Liver (tissue), 9 donors: ENCODE data around the gene PEX11G. TPM values are rescaled to one million over a fixed set of nuclear protein-coding genes. Genes with fewer than 3 reads are reported as not detected.

Source experiments
- DNase-seq: peaks from one replicate; pipeline ENCODE4 v3.0.0-alpha.2; 2017; ENCODE audit warnings: low spot score
- H3K27ac ChIP-seq, 2 donors: one replicate each; pipeline ENCODE4 v1.7.0; 2013; ENCODE audit warnings: inconsistent platforms in 2 of 2, low read length in 2 of 2, control low read depth in 1 of 2, low read depth in 1 of 2, mild to moderate bottlenecking in 1 of 2
- H3K27me3 ChIP-seq, 4 donors: one replicate each; pipeline versions ENCODE4 v1.6.1 to v1.7.0; 2013; ENCODE audit warnings: low read length in 3 of 4, inconsistent platforms in 1 of 4, mild to moderate bottlenecking in 1 of 4, moderate library complexity in 1 of 4; ENCODE audit not compliant: control insufficient read depth in 4 of 4, insufficient read depth in 4 of 4
- H3K36me3 ChIP-seq, 4 donors: one replicate each; pipeline versions ENCODE4 v1.6.1 to v1.7.0; 2013; ENCODE audit warnings: low read length in 3 of 4, mild to moderate bottlenecking in 3 of 4, low read depth in 1 of 4, moderate library complexity in 1 of 4; ENCODE audit not compliant: control insufficient read depth in 4 of 4, insufficient read depth in 3 of 4
- H3K4me1 ChIP-seq, 4 donors: one replicate each; pipeline versions ENCODE4 v1.6.1 to v1.7.0; 2013; ENCODE audit warnings: low read length in 3 of 4, mild to moderate bottlenecking in 3 of 4, moderate library complexity in 1 of 4; ENCODE audit not compliant: control insufficient read depth in 4 of 4, insufficient read depth in 4 of 4
- H3K4me3 ChIP-seq, 3 donors: one replicate each; pipeline versions ENCODE4 v1.6.1 to v1.7.0; 2013; ENCODE audit warnings: low read length in 3 of 3, control low read depth in 1 of 3, low read depth in 1 of 3, mild to moderate bottlenecking in 1 of 3
- H3K9ac ChIP-seq, 2 donors: one replicate each; pipeline ENCODE4 v1.7.0; 2013; ENCODE audit warnings: low read length in 2 of 2, mild to moderate bottlenecking in 2 of 2, moderate library complexity in 2 of 2, control low read depth in 1 of 2, low read depth in 1 of 2
- H3K9me3 ChIP-seq, 4 donors: one replicate each; pipeline versions ENCODE4 v1.6.1 to v1.7.0; 2013; ENCODE audit warnings: low read length in 3 of 4; ENCODE audit not compliant: control insufficient read depth in 4 of 4
- GABPA ChIP-seq, 2 donors: IDR thresholded peaks in 1 of 2; conservative IDR thresholded peaks in 1 of 2; 2 replicates each; pipeline ENCODE4 v1.6.1; 2016; ENCODE audit warnings: antibody characterized with exemption in 2 of 2, mild to moderate bottlenecking in 1 of 2, moderate library complexity in 1 of 2
- HNF4A ChIP-seq, 2 donors: conservative IDR thresholded peaks; 2 replicates each; pipeline ENCODE4 v1.6.1; 2016; ENCODE audit warnings: antibody characterized with exemption in 2 of 2, mild to moderate bottlenecking in 2 of 2
- JUND ChIP-seq, 2 donors: IDR thresholded peaks; 2 replicates each; pipeline ENCODE4 v1.6.1; 2016; ENCODE audit warnings: antibody characterized with exemption in 2 of 2
- NR2F2 ChIP-seq: IDR thresholded peaks from 2 replicates; pipeline ENCODE4 v1.6.1; 2016; ENCODE audit warnings: antibody characterized with exemption
- YY1 ChIP-seq: IDR thresholded peaks from 2 replicates; pipeline ENCODE4 v1.6.1; 2016; ENCODE audit warnings: antibody characterized with exemption, mild to moderate bottlenecking
- whole genome bisulfite sequencing: extraction: QIAGEN DNeasy Blood & Tissue Kit; methylation state at CpG from one replicate; pipeline ENCODE4 v1.1.7; 2013; 5-methylcytosine and 5-hydroxymethylcytosine counted together
- polyA plus RNA-seq, 2 donors: library from polyadenylated mRNA; stranded (reverse) in 1 of 2; unstranded in 1 of 2; fragments of 200-250 nt in 1 of 2; fragments of >200 nt in 1 of 2; fragmentation: Nextera tagmentation in 1 of 2; extraction: Ambion mirVana in 1 of 2; gene quantifications; one replicate each; pipeline versions ENCODE4 v1.2.1 to v1.2.3, GENCODE V29; 2013 to 2015
- total RNA-seq, 2 donors: library from RNA; depleted of rRNA; stranded (reverse); fragments of >200 nt; gene quantifications; one replicate each; pipeline ENCODE4 v1.2.3, GENCODE V29; 2014
- TF ChIP-seq, protein P1 (sequence below): IDR thresholded peaks from 2 replicates; pipeline ENCODE4 v1.6.1; 2016; ENCODE audit warnings: antibody characterized with exemption, mild to moderate bottlenecking
- TF ChIP-seq, protein P2 (sequence below): IDR thresholded peaks from 2 replicates; pipeline ENCODE4 v1.6.1; 2016; ENCODE audit warnings: antibody characterized with exemption
- donor health status: healthy.
- donor health status: healthy.
- donor health status: healthy.
- donor health status: healthy.
- donor health status: healthy.

Gene PEX11G
- total and polyA plus RNA-seq, 4 donors, result 1.9 to 10.9 (median 8.2) TPM

DNA sequence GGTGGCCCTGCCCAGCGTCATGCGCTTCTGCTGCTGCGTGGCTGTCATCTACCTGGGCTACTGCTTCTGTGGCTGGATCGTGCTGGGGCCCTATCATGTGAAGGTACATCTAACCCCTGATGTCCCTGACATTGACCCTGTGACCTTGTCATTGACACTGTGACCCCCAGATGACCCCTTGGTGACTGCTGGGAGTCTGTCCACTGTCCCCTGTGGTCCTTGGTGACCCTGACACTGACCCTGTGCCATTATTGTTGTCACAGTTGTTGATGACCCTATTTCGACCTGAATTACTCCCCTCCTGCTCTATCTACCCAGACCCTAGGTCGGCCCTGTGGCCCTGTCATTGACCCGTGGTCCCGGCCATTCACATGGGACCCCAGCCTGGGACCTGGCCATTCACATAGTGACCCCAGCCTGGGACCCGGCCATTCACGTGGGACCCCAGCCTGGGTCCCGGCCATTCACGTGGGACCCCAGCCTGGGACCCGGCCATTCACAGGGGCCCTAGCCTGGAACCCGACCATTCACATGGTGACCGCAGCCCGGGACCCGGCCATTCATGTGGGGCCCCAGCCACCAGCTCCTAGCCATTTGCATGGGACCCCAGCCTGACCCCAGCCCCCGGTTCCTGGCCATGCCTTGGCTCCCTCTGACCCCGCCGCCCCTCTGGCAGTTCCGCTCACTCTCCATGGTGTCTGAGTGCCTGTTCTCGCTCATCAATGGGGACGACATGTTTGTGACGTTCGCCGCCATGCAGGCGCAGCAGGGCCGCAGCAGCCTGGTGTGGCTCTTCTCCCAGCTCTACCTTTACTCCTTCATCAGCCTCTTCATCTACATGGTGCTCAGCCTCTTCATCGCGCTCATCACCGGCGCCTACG is 41.0 kb upstream of the PEX11G start:
- Histone ChIP-seq H3K27me3 (no peaks in the 10 kb centered on the region), H3K36me3 (peaks cover 0 to 21% (median 5%) of the 10 kb centered on the region in 4 donors), H3K9me3 (no peaks in the 10 kb centered on the region), H3K4me3 (no peak overlapping the region), H3K27ac (no peak overlapping the region), H3K4me1 (peaks cover 4 to 16% (median 12%) of the 10 kb centered on the region in 4 donors), H3K9ac (no peak overlapping the region)
- no peak for TF ChIP-seq GABPA (IDR thresholded peaks at IDR 0.05 in 1 of 2, conservative IDR thresholded peaks at IDR 0.05 in 1 of 2)
- no peak for TF ChIP-seq YY1
- TF ChIP-seq, protein P1, sequence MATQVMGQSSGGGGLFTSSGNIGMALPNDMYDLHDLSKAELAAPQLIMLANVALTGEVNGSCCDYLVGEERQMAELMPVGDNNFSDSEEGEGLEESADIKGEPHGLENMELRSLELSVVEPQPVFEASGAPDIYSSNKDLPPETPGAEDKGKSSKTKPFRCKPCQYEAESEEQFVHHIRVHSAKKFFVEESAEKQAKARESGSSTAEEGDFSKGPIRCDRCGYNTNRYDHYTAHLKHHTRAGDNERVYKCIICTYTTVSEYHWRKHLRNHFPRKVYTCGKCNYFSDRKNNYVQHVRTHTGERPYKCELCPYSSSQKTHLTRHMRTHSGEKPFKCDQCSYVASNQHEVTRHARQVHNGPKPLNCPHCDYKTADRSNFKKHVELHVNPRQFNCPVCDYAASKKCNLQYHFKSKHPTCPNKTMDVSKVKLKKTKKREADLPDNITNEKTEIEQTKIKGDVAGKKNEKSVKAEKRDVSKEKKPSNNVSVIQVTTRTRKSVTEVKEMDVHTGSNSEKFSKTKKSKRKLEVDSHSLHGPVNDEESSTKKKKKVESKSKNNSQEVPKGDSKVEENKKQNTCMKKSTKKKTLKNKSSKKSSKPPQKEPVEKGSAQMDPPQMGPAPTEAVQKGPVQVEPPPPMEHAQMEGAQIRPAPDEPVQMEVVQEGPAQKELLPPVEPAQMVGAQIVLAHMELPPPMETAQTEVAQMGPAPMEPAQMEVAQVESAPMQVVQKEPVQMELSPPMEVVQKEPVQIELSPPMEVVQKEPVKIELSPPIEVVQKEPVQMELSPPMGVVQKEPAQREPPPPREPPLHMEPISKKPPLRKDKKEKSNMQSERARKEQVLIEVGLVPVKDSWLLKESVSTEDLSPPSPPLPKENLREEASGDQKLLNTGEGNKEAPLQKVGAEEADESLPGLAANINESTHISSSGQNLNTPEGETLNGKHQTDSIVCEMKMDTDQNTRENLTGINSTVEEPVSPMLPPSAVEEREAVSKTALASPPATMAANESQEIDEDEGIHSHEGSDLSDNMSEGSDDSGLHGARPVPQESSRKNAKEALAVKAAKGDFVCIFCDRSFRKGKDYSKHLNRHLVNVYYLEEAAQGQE, result no peak
- 95% methylated on average over 33 of the region's 33 CpGs for WGBS
- DNase-seq, result no peak

DNA sequence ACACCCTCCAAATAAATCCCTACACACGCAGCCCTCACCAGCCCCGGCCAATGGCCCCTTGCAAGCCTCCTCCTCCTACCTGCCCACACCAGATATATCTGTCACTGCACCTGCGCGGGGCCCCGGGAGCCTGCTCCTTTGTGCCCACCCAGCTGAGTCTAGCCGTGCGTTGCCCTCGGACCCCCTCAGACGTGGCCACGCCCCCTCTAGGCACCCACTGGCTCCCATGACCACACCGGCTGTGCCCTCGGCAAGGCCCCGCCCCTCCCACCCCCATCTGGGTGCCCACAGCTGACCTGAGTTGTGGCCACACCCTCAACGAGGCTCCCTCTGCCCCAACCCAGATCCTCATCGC is 40.4 kb upstream of the PEX11G start:
- no peak overlapping the region for H3K27ac ChIP-seq
- H3K27me3 ChIP-seq, result no peaks in the 10 kb centered on the region
- no peaks in the 10 kb centered on the region for H3K9me3 ChIP-seq
- no peak for DNase-seq
- H3K9ac ChIP-seq, result no peak overlapping the region
- H3K4me3 ChIP-seq, result no peak overlapping the region
- peaks cover 4 to 9% (median 6%) of the 10 kb centered on the region in 4 donors for H3K4me1 ChIP-seq
- peaks cover 0 to 21% (median 5%) of the 10 kb centered on the region in 4 donors for H3K36me3 ChIP-seq
- no peak for TF ChIP-seq JUND (IDR thresholded peaks at IDR 0.05)
- 88% methylated on average over 15 of the region's 15 CpGs for WGBS

DNA sequence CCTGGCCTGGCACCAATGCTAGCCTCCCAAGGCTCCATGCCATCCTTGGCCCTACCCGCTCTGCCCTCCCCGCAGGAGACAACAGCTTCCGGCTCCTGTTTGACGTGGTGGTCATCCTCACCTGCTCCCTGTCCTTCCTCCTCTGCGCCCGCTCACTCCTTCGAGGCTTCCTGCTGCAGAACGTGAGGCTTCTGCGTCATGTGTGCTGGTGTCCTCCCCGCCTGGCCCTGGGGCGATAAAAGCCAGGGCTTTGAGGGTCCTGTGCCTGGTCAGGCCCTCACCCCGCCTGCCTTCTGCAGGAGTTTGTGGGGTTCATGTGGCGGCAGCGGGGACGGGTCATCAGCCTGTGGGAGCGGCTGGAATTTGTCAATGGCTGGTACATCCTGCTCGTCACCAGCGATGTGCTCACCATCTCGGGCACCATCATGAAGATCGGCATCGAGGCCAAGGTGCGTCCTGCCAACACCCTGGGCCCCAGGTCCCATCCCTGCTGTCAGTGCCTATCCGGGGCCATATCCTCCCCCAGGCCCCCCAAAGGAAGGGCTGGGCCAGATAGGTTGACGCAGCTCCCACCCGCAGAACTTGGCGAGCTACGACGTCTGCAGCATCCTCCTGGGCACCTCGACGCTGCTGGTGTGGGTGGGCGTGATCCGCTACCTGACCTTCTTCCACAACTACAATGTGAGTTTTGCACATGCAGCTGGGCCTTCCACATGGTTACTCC is 39.8 kb upstream of the PEX11G start:
- Histone ChIP-seq H3K9ac (no peak overlapping the region), H3K27me3 (no peaks in the 10 kb centered on the region), H3K4me1 (peaks cover 4 to 9% (median 6%) of the 10 kb centered on the region in 4 donors), H3K4me3 (no peak overlapping the region), H3K9me3 (no peaks in the 10 kb centered on the region), H3K36me3 (peaks cover 0 to 21% (median 5%) of the 10 kb centered on the region in 4 donors), H3K27ac (no peak overlapping the region)
- no peak for DNase-seq
- WGBS, result 95% methylated on average over 32 of the region's 32 CpGs
- TF ChIP-seq, protein P2, sequence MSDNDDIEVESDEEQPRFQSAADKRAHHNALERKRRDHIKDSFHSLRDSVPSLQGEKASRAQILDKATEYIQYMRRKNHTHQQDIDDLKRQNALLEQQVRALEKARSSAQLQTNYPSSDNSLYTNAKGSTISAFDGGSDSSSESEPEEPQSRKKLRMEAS, result no peak
- TF ChIP-seq NR2F2 (no peak), HNF4A (conservative IDR thresholded peaks at IDR 0.05) (no peak), GABPA (IDR thresholded peaks at IDR 0.05 in 1 of 2, conservative IDR thresholded peaks at IDR 0.05 in 1 of 2) (no peak)
